Occipital lobe (tissue), 2 donors: ENCODE measurements around the gene CPZ. TPM values are rescaled to one million over a fixed set of nuclear protein-coding genes. Genes with fewer than 3 reads are reported as not detected.

ENCODE experiments used
- DNase-seq: peaks from one replicate; lab custom pipeline; 2025; lab: John Stamatoyannopoulos, UW
- total RNA-seq: library from RNA; depleted of rRNA; stranded (reverse); fragments of >200 nt; gene quantifications from one replicate; pipeline ENCODE4 v1.2.3, GENCODE V29; 2014

The CPZ gene
- 3.9 TPM for total RNA-seq

- DNase-seq, result no peak
These were observed at the start of gene CPZ for GRCh38 chr4:8592366-8593263. Gene CPZ (plus strand): TSS chr4:8592765. CDS start chr4:8592834, 69 bp downstream.

- DNase-seq, result no peak
These were observed 49.6 kb upstream of the CPZ start for GRCh38 chr4:8542776-8543525.

GRCh38 chr4:8543623-8544022 lies 48.9 kb upstream of the CPZ start:
- no peak for DNase-seq

- no peak for DNase-seq
These were observed 48.3 kb upstream of the CPZ start for GRCh38 chr4:8544282-8544681.

GRCh38 chr4:8544741-8545438 lies 47.7 kb upstream of the CPZ start:
- DNase-seq, result no peak

GRCh38 chr4:8545439-8545765 lies 47.2 kb upstream of the CPZ start:
- no peak for DNase-seq

GRCh38 chr4:8546766-8547107 lies 45.8 kb upstream of the CPZ start:
- no peak for DNase-seq

- no peak for DNase-seq
These were observed 45.3 kb upstream of the CPZ start for GRCh38 chr4:8547108-8547911.

- DNase-seq, result no peak
These were observed 44.4 kb upstream of the CPZ start for GRCh38 chr4:8547912-8548730.

- DNase-seq, result no peak
These were observed 43.7 kb upstream of the CPZ start for GRCh38 chr4:8548731-8549351.

- DNase-seq, result no peak
These were observed 43.1 kb upstream of the CPZ start for GRCh38 chr4:8549352-8549931.

GRCh38 chr4:8550691-8551090 lies 41.9 kb upstream of the CPZ start:
- DNase-seq, result no peak

- no peak for DNase-seq
These were observed 40.5 kb upstream of the CPZ start for GRCh38 chr4:8552024-8552423.

GRCh38 chr4:8552581-8553205 lies 39.9 kb upstream of the CPZ start:
- no peak for DNase-seq

GRCh38 chr4:8553216-8553615 lies 39.3 kb upstream of the CPZ start:
- DNase-seq, result no peak

GRCh38 chr4:8553991-8554405 lies 38.6 kb upstream of the CPZ start:
- DNase-seq, result no peak

GRCh38 chr4:8554555-8555100 lies 37.9 kb upstream of the CPZ start:
- no peak for DNase-seq

GRCh38 chr4:8555716-8556115 lies 36.8 kb upstream of the CPZ start:
- no peak for DNase-seq
